ENCODE measurements around the gene AHRR.

GRCh38 chr5:475704-476101 lies 154.2 kb downstream of the AHRR start:
- TF ChIP-seq CTCF (conservative IDR thresholded peaks at IDR 0.05; ENCODE audit: low read length) (no peak), EZH2phosphoT487 (IDR thresholded peaks at IDR 0.05; ENCODE audit: borderline replicate concordance, low read depth, low read length) (no peak)

Data from OCI-LY7 (cell line).